K562 (cell line): Measurements from ENCODE around the gene UMODL1. TPM values are rescaled to one million over a fixed set of nuclear protein-coding genes. Genes with fewer than 3 reads are reported as not detected.

Experiments
- ATAC-seq: fragments of 200-7000 bp; cut with Tn5 transposase; 3 replicates; pipeline ENCODE4 v1.9.1; 2020; ENCODE audit warnings: moderate library complexity
- BruUV-seq: library from RNA; stranded (reverse); fragments of 400-500 nt; replicated peaks from 2 replicates; lab custom pipeline; 2021; lab: Mats Ljungman, UMichigan
- CTCF ChIA-PET: fragments of 300-600 bp; formaldehyde crosslinking; extraction: SDS; loops from one replicate; lab custom pipeline; 2021; ENCODE audit warnings: low intra/inter-chr PET ratio; lab: Yijun Ruan, JAX
- POLR2A ChIA-PET: fragments of 300-600, 350-650 bp; sonication (Branson Sonifier 250); formaldehyde crosslinking; extraction: SDS; loops from one replicate; lab custom pipeline; 2021; ENCODE audit warnings: antibody characterized with exemption, inconsistent platforms; lab: Yijun Ruan, JAX
- DNase-seq, 4 experiments: peaks; one replicate each; pipeline versions ENCODE4 v3.0.0 to v3.0.0-alpha.2; 2011 to 2018; ENCODE audit warnings: low spot score in 3 of 4, mixed read lengths in 3 of 4; ENCODE audit errors: extremely low read depth in 1 of 4
- FAIRE-seq: peaks from 2 replicates; lab custom pipeline; 2011; peaks lifted over from hg19 to GRCh38; lab: Jason Lieb, UNC
- H2AFZ ChIP-seq: 2 replicates; pipeline ENCODE4 v1.6.0; 2011; ENCODE audit warnings: low read depth, low read length, control low read depth, inconsistent platforms
- H3K27ac ChIP-seq: fragments of 200-600 bp; 3 replicates; pipeline ENCODE4 v1.8.0; 2011; ENCODE audit warnings: low read depth, mild to moderate bottlenecking, control low read depth, inconsistent platforms, low read length, moderate library complexity, mixed read lengths; ENCODE audit errors: extremely low read depth
- H3K27me3 ChIP-seq, 2 experiments: fragments of 300-600 bp in 1 of 2; 2 replicates in 1 of 2; 3 replicates in 1 of 2; pipeline versions ENCODE4 v1.6.0 to v1.8.0; 2011; ENCODE audit warnings: inconsistent platforms in 2 of 2, low read length in 2 of 2, mild to moderate bottlenecking in 1 of 2, mixed read lengths in 1 of 2, moderate library complexity in 1 of 2; ENCODE audit not compliant: control insufficient read depth in 2 of 2, insufficient read depth in 2 of 2
- H3K36me3 ChIP-seq: fragments of 300-600 bp; 3 replicates; pipeline ENCODE4 v1.8.0; 2011; ENCODE audit warnings: mild to moderate bottlenecking, low read length, inconsistent platforms; ENCODE audit not compliant: control insufficient read depth, insufficient read depth
- H3K4me1 ChIP-seq, 2 experiments: fragments of 200-600 bp in 1 of 2; replicated peaks in 1 of 2; 2 replicates in 1 of 2; 3 replicates in 1 of 2; pipeline versions ENCODE4 v1.5.1 to v1.8.0; 2011; ENCODE audit warnings: inconsistent platforms in 2 of 2, low read length in 2 of 2, mild to moderate bottlenecking in 1 of 2, mixed read lengths in 1 of 2, moderate library complexity in 1 of 2; ENCODE audit not compliant: control insufficient read depth in 2 of 2, insufficient read depth in 2 of 2
- H3K4me2 ChIP-seq: 2 replicates; pipeline ENCODE4 v1.6.1; 2011; ENCODE audit warnings: low read length, control low read depth, inconsistent platforms, mixed read lengths; ENCODE audit not compliant: insufficient read depth
- H3K4me3 ChIP-seq: fragments of 200-600 bp; sonication (generic), shearing (Covaris generic); 2 replicates; pipeline ENCODE4 v1.5.1; 2016; ENCODE audit warnings: control low read depth, inconsistent platforms
- H3K79me2 ChIP-seq: fragments of 200-600 bp; 3 replicates; pipeline ENCODE4 v1.8.0; 2011; ENCODE audit warnings: low read length, inconsistent platforms; ENCODE audit not compliant: control insufficient read depth, insufficient read depth
- H3K9ac ChIP-seq, 2 experiments: 2 replicates each; pipeline versions ENCODE4 v1.6.0 to v1.6.1; 2011; ENCODE audit warnings: low read depth in 2 of 2, low read length in 2 of 2, control low read depth in 1 of 2, inconsistent platforms in 1 of 2, mild to moderate bottlenecking in 1 of 2, mixed read lengths in 1 of 2; ENCODE audit not compliant: insufficient read depth in 1 of 2
- H3K9me1 ChIP-seq: one replicate; pipeline ENCODE4 v1.6.0; 2011; ENCODE audit warnings: inconsistent platforms, mild to moderate bottlenecking, low read length, moderate library complexity; ENCODE audit not compliant: control insufficient read depth, insufficient read depth
- H3K9me3 ChIP-seq: replicated peaks from 2 replicates; pipeline ENCODE4 v1.5.1; 2011; ENCODE audit warnings: low read depth, low read length, inconsistent platforms; ENCODE audit not compliant: control insufficient read depth, insufficient read depth
- H4K20me1 ChIP-seq: replicated peaks from 2 replicates; pipeline ENCODE4 v1.6.1; 2011; ENCODE audit warnings: low read length, inconsistent platforms, mixed read lengths; ENCODE audit not compliant: control insufficient read depth, insufficient read depth
- ASH1L ChIP-seq: fragments of 450-650 bp; IDR thresholded peaks from 2 replicates; pipeline ENCODE4 v1.6.1; 2018; ENCODE audit warnings: borderline replicate concordance, mild to moderate bottlenecking, low read depth; ENCODE audit not compliant: partially characterized antibody
- CAMTA2 ChIP-seq: fragments of 250-450 bp; sonication (Bioruptor Pico); conservative IDR thresholded peaks from 2 replicates; pipeline ENCODE4 v1.5.1; 2022
- CHD4 ChIP-seq: fragments of 200-600 bp; sonication (generic); IDR thresholded peaks from 3 replicates; pipeline ENCODE4 v1.6.1; 2012; ENCODE audit warnings: low read depth, mild to moderate bottlenecking, mixed read lengths, low read length, inconsistent platforms; ENCODE audit not compliant: insufficient read depth, insufficient replicate concordance, poor library complexity, severe bottlenecking
- DDX20 ChIP-seq: fragments of 450-650 bp; IDR thresholded peaks from 2 replicates; pipeline ENCODE4 v1.6.1; 2016; ENCODE audit warnings: missing genetic modification characterization, low read depth, mild to moderate bottlenecking, missing compliant biosample characterization, moderate library complexity
- ELF1 ChIP-seq: fragments of 200-800 bp; sonication (Bioruptor generic); IDR thresholded peaks from 2 replicates; pipeline ENCODE4 v1.6.1; 2016; ENCODE audit warnings: missing genetic modification characterization, missing compliant biosample characterization
- HCFC1 ChIP-seq: IDR thresholded peaks from 2 replicates; pipeline ENCODE4 v1.6.1; 2012; ENCODE audit warnings: low read depth, low read length, improper control_type of control experiment
- MIER1 ChIP-seq: fragments of 450-650 bp; IDR thresholded peaks from 2 replicates; pipeline ENCODE4 v1.6.1; 2016; ENCODE audit warnings: antibody characterized with exemption, mild to moderate bottlenecking, low read depth
- MTA1 ChIP-seq: fragments of 450-650 bp; IDR thresholded peaks from 2 replicates; pipeline ENCODE4 v1.6.1; 2017; ENCODE audit warnings: borderline replicate concordance
- RNF2 ChIP-seq: sonication (generic); IDR thresholded peaks from 2 replicates; pipeline ENCODE4 v1.6.1; 2016
- TEAD1 ChIP-seq, 2 experiments: fragments of 450-650 bp in 1 of 2; sonication (generic) in 1 of 2; formaldehyde crosslinking; IDR thresholded peaks; 2 replicates each; pipeline versions ENCODE4 v1.4.0 to v1.8.0; 2020 to 2022; ENCODE audit warnings: mild to moderate bottlenecking in 2 of 2, missing genetic modification reagents in 1 of 2
- ZNF133 ChIP-seq: fragments of 250-450 bp; sonication (Bioruptor Pico); IDR thresholded peaks from 2 replicates; pipeline ENCODE4 v1.4.0; 2020; ENCODE audit warnings: mild to moderate bottlenecking
- ZNF143 ChIP-seq: sonication (generic); formaldehyde crosslinking; IDR thresholded peaks from 2 replicates; pipeline ENCODE4 v1.9.0; 2022; ENCODE audit warnings: mild to moderate bottlenecking, missing genetic modification reagents
- ZNF282 ChIP-seq: sonication (generic); formaldehyde crosslinking; IDR thresholded peaks from 2 replicates; pipeline ENCODE4 v1.8.1; 2023; ENCODE audit warnings: missing genetic modification reagents
- ZNF408 ChIP-seq: fragments of 250-450 bp; sonication (Bioruptor Pico); IDR thresholded peaks from 2 replicates; pipeline ENCODE4 v1.4.0; 2020; ENCODE audit warnings: low read depth, mild to moderate bottlenecking, moderate library complexity
- ZNF778 ChIP-seq: fragments of 450-650 bp; formaldehyde crosslinking; IDR thresholded peaks from 2 replicates; pipeline ENCODE4 v1.4.0; 2020; ENCODE audit warnings: mild to moderate bottlenecking, moderate library complexity
- WGBS: fragments of 100-300 bp; shearing (Covaris generic); methylation state at CpG from one replicate; pipeline ENCODE4 v1.1.6; 2016; ENCODE audit warnings: low coverage, mixed read lengths; ENCODE audit not compliant: insufficient coverage; ENCODE audit errors: missing lambda C conversion rate; 5-methylcytosine and 5-hydroxymethylcytosine counted together
- in situ Hi-C: fragments of 300-500 bp; cut with MboI; formaldehyde crosslinking; loops from 4 replicates; pipeline ENCODE4 v1.15.0; 2018; ENCODE audit warnings: inconsistent platforms, mixed read lengths
- intact Hi-C: fragments of 100-400 bp; cut with micrococcal nuclease; formaldehyde crosslinking; loops from 2 replicates; pipeline ENCODE4 v1.14.2; 2022
- polyA plus RNA-seq, 8 experiments: library from polyadenylated mRNA; depleted of rRNA in 4 of 8; stranded (reverse) in 5 of 8; unstranded in 3 of 8; fragments of >200 nt; fragmentation: Nextera tagmentation in 2 of 8; fragmentation: Illumina TruSeq in 1 of 8; extraction: Ambion mirVana in 2 of 8; extraction: Trizol in 1 of 8; gene quantifications; 2 replicates each; pipeline versions ENCODE4 v1.2.1 to v1.2.3, GENCODE V29; 2011 to 2014; ENCODE audit warnings: inconsistent platforms in 1 of 8, missing spikeins in 1 of 8
- total RNA-seq, 7 experiments: library from RNA; depleted of rRNA in 6 of 7; stranded (reverse); fragments of >200 nt in 6 of 7; fragmentation: Illumina TruSeq in 2 of 7; extraction: Trizol in 2 of 7; gene quantifications; 2 replicates each; pipeline versions ENCODE4 v1.2.1 to v1.2.3, GENCODE V29; 2011 to 2021; ENCODE audit warnings: low replicate concordance in 1 of 7
- TF ChIP-seq, protein P1 (sequence below): fragments of 200-400 bp; formaldehyde crosslinking; IDR thresholded peaks from 2 replicates; pipeline ENCODE4 v1.6.1; 2017; ENCODE audit warnings: mild to moderate bottlenecking, low read depth, low read length, moderate library complexity
- TF ChIP-seq, protein P2 (sequence below): sonication (generic); formaldehyde crosslinking; IDR thresholded peaks from 2 replicates; pipeline ENCODE4 v1.8.0; 2022; ENCODE audit warnings: mild to moderate bottlenecking, low read depth, missing genetic modification reagents

Gene UMODL1
- total and polyA plus RNA-seq, 9 of the 15 experiments (the other 6 are each of a cell fraction or from before 2014, with no cell fraction given), result not detected

DNA sequence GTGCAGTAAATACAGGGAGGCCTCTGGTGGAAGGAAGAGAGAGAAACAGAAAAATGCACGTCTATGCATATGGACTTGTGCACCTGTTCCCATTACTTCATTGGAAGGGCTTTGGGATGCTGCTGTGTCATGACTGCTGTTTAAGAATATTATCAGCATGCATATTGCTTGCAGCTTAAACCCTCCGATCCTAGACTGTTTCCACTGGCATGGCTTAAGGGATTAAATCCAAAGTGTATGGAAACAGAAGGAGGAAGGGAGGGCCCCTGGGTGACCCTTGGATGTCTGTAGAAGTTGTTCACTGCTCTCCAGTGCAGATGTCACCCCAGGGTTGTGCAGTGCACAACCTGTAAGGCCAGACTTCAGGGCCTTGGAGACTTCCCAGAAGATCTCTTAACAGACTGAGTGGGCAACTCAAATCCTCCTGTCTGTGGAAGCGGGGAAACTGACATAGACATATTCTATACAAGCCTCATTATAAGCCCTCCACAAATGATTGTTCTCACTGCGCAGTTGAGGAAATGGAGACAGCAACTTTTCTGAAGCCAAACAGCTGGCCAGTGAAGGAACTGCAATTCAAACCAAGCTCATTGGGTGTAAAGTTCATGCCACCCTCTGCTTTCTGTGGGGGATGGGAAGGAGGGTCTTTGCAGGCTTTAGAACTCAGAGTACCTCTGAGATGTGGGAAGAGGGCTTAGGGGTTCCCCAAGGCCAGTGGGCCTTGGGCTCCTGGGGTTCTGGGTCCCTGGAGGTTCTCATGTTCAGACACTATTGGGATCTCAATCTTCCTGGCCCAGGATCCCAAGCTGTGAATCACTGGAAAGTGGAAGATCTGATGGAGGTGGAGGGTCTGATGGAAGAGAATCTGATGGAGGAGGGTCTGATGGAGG, 73.8 kb downstream of the UMODL1 start:
- Histone ChIP-seq H3K79me2 (no peaks in the 10 kb centered on the region), H2AFZ (no peak overlapping the region), H3K27me3 (peaks cover 18 to 65% of the 10 kb centered on the region in 2 experiments; a peak in 4 of 5 replicates), H3K9ac (no peak overlapping the region), H3K4me2 (no peak overlapping the region), H3K9me1 (no peaks in the 10 kb centered on the region), H3K9me3 (no peaks in the 10 kb centered on the region), H3K4me3 (no peak overlapping the region), H3K4me1 (peaks cover 0 to 5% of the 10 kb centered on the region in 2 experiments; a peak in 2 of 5 replicates), H3K27ac (no peak overlapping the region), H3K36me3 (no peaks in the 10 kb centered on the region), H4K20me1 (peaks cover 24% of the 10 kb centered on the region; the same call in 1 of the 2 replicates)
- no peak for ATAC-seq
- BruUV-seq, result no TSS peak
- TF ChIP-seq RNF2 (no peak), ZNF143 (CRISPR knock-in tag) (no peak), ASH1L (no peak), ZNF778 (CRISPR knock-in tag) (no peak), CAMTA2 (no peak), MIER1 (no peak), HCFC1 (no peak), TEAD1 (CRISPR knock-in tag; IDR thresholded peaks at IDR 0.05) (no peak), CHD4 (no peak), ZNF282 (CRISPR knock-in tag) (no peak), ZNF133 (CRISPR knock-in tag) (no peak), DDX20 (tag) (no peak), ELF1 (tag) (no peak), MTA1 (no peak), ZNF408 (CRISPR knock-in tag) (no peak)
- TF ChIP-seq, protein P1, sequence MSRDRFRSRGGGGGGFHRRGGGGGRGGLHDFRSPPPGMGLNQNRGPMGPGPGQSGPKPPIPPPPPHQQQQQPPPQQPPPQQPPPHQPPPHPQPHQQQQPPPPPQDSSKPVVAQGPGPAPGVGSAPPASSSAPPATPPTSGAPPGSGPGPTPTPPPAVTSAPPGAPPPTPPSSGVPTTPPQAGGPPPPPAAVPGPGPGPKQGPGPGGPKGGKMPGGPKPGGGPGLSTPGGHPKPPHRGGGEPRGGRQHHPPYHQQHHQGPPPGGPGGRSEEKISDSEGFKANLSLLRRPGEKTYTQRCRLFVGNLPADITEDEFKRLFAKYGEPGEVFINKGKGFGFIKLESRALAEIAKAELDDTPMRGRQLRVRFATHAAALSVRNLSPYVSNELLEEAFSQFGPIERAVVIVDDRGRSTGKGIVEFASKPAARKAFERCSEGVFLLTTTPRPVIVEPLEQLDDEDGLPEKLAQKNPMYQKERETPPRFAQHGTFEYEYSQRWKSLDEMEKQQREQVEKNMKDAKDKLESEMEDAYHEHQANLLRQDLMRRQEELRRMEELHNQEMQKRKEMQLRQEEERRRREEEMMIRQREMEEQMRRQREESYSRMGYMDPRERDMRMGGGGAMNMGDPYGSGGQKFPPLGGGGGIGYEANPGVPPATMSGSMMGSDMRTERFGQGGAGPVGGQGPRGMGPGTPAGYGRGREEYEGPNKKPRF, result no peak
- TF ChIP-seq, protein P2, sequence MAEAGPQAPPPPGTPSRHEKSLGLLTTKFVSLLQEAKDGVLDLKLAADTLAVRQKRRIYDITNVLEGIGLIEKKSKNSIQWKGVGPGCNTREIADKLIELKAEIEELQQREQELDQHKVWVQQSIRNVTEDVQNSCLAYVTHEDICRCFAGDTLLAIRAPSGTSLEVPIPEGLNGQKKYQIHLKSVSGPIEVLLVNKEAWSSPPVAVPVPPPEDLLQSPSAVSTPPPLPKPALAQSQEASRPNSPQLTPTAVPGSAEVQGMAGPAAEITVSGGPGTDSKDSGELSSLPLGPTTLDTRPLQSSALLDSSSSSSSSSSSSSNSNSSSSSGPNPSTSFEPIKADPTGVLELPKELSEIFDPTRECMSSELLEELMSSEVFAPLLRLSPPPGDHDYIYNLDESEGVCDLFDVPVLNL (CRISPR knock-in tag), result no peak
- in situ Hi-C loops, result no loop called here
- intact Hi-C loops, result loop anchor here (1.0 to 5.0 kb wide), 2 partner anchors 113 to 307 kb away; no protein-coding TSS in a partner anchor
- CTCF ChIA-PET, result interaction anchor here (0.5 to 2.3 kb wide), 6 partner anchors 97 to 305 kb away, joined by 3 to 27 read pairs (median 4); no protein-coding TSS in a partner anchor
- 2% methylated on average over 4 of the region's 4 CpGs for WGBS
- DNase-seq, result no peak
- POLR2A ChIA-PET, result interaction anchor here (0.7 to 0.8 kb wide), 3 partner anchors 8 to 401 kb away, joined by 3 read pairs; no protein-coding TSS in a partner anchor
- no peak for FAIRE-seq
